Smooth muscle cell of the brain vasculature (primary cell): Measurements from ENCODE around the gene ILK.

Experiments used
- DNase-seq: peaks from one replicate; pipeline ENCODE4 v3.0.0-alpha.2; 2012; ENCODE audit warnings: low read depth, low spot score

Gene ILK

GRCh38 chr11:6621711-6622211 is 18.2 kb downstream of the ILK start:
- DNase-seq, result no peak

GRCh38 chr11:6622261-6623171 is 18.9 kb downstream of the ILK start:
- DNase-seq, result no peak

GRCh38 chr11:6623391-6624363 is 20.1 kb downstream of the ILK start:
- DNase-seq, result no peak

- DNase-seq, result no peak
Observed at GRCh38 chr11:6625156-6625831, 21.7 kb downstream of the ILK start.

- no peak for DNase-seq
Observed at GRCh38 chr11:6625832-6626420, 22.4 kb downstream of the ILK start.

GRCh38 chr11:6626971-6627761 is 23.6 kb downstream of the ILK start:
- no peak for DNase-seq

- no peak for DNase-seq
Observed at GRCh38 chr11:6627762-6628241, 24.2 kb downstream of the ILK start.

GRCh38 chr11:6628526-6628925 is 25.0 kb downstream of the ILK start:
- DNase-seq, result no peak

- DNase-seq, result no peak
Observed at GRCh38 chr11:6629573-6629891, 26.0 kb downstream of the ILK start.

GRCh38 chr11:6629892-6630631 is 26.5 kb downstream of the ILK start:
- no peak for DNase-seq

GRCh38 chr11:6630632-6631291 is 27.2 kb downstream of the ILK start:
- DNase-seq, result no peak

- DNase-seq, result no peak
Observed at GRCh38 chr11:6631361-6631890, 27.9 kb downstream of the ILK start.

GRCh38 chr11:6632116-6633073 is 28.8 kb downstream of the ILK start:
- no peak for DNase-seq

GRCh38 chr11:6633422-6634408 is 30.1 kb downstream of the ILK start:
- no peak for DNase-seq

GRCh38 chr11:6634534-6634933 is 31.0 kb downstream of the ILK start:
- no peak for DNase-seq
